ENCODE results near the gene UBA3. TPM values are rescaled to one million over a fixed set of nuclear protein-coding genes. Genes with fewer than 3 reads are reported as not detected.

Gene UBA3
- total RNA-seq, 1 donor from 2014 or later, result 59.2 TPM

GRCh38 chr3:69099576-69099975 is 19.4 kb upstream of the UBA3 start:
- no peak for DNase-seq (ENCODE audit: low read depth in 2 of 2)

- DNase-seq (ENCODE audit: low read depth in 2 of 2), result no peak
Measured at GRCh38 chr3:69097407-69098086, 17.4 kb upstream of the UBA3 start.

- DNase-seq (ENCODE audit: low read depth in 2 of 2), result no peak
Measured at GRCh38 chr3:69096299-69096698, 16.1 kb upstream of the UBA3 start.

GRCh38 chr3:69095636-69096035 is 15.5 kb upstream of the UBA3 start:
- no peak for DNase-seq (ENCODE audit: low read depth in 2 of 2)

GRCh38 chr3:69094467-69095205 is 14.5 kb upstream of the UBA3 start:
- DNase-seq (ENCODE audit: low read depth in 2 of 2), result no peak

GRCh38 chr3:69092030-69092516 is 11.9 kb upstream of the UBA3 start:
- DNase-seq (ENCODE audit: low read depth in 2 of 2), result peak in 1 of 2 donors; percentile 53

- no peak for DNase-seq (ENCODE audit: low read depth in 2 of 2)
Measured at GRCh38 chr3:69091389-69092029, 11.3 kb upstream of the UBA3 start.

- DNase-seq (ENCODE audit: low read depth in 2 of 2), result peak; percentile 60 to 78
Measured at GRCh38 chr3:69090021-69090420, 9.9 kb upstream of the UBA3 start.

GRCh38 chr3:69088063-69088462 is 7.9 kb upstream of the UBA3 start:
- DNase-seq (ENCODE audit: low read depth in 2 of 2), result no peak

- DNase-seq (ENCODE audit: low read depth in 2 of 2), result no peak
Measured at GRCh38 chr3:69087030-69087791, 7.0 kb upstream of the UBA3 start.

- DNase-seq (ENCODE audit: low read depth in 2 of 2), result peak; percentile 39 to 96
Measured at GRCh38 chr3:69085833-69086722, 5.9 kb upstream of the UBA3 start.

GRCh38 chr3:69085168-69085832 is 5.1 kb upstream of the UBA3 start:
- DNase-seq (ENCODE audit: low read depth in 2 of 2), result peak in 1 of 2 donors; percentile 46

- peak; percentile 80 to 96 for DNase-seq (ENCODE audit: low read depth in 2 of 2)
Measured at GRCh38 chr3:69084326-69085167, 4.4 kb upstream of the UBA3 start, which contains the start of gene ARL6IP5. Gene ARL6IP5, plus strand, starts transcription at chr3:69084937. Its CDS starts 111 bp downstream, at chr3:69085048.

- DNase-seq (ENCODE audit: low read depth in 2 of 2), result peak in 1 of 2 donors; percentile 77
Measured at GRCh38 chr3:69082805-69083204, 2.6 kb upstream of the UBA3 start.

GRCh38 chr3:69082361-69082760 is 2.2 kb upstream of the UBA3 start:
- peak in 1 of 2 donors; percentile 13 for DNase-seq (ENCODE audit: low read depth in 2 of 2)

- peak in 1 of 2 donors; percentile 78 for DNase-seq (ENCODE audit: low read depth in 2 of 2)
Measured at GRCh38 chr3:69081583-69082262, 1.6 kb upstream of the UBA3 start.

GRCh38 chr3:69079269-69080159 is 651 bp downstream of the UBA3 start:
- peak in 1 of 2 donors; percentile 21 for DNase-seq (ENCODE audit: low read depth in 2 of 2)
